Panc1 (cell line): Measurements from ENCODE around the gene TRIM28. TPM values are rescaled to one million over a fixed set of nuclear protein-coding genes. Genes with fewer than 3 reads are reported as not detected.

Source experiments
- ATAC-seq: fragments of 200-7000 bp; cut with Tn5 transposase; 2 replicates; pipeline ENCODE4 v1.9.1; 2020; ENCODE audit warnings: mild to moderate bottlenecking, moderate library complexity
- BruUV-seq: library from RNA; stranded (reverse); fragments of 400-500 nt; replicated peaks from 2 replicates; lab custom pipeline; 2021; lab: Mats Ljungman, UMichigan
- CTCF ChIA-PET: fragments of 300-600 bp; sonication (Branson Sonifier 250); formaldehyde crosslinking; loops from one replicate; lab custom pipeline; 2022; ENCODE audit warnings: antibody characterized with exemption; lab: Charles Lee
- POLR2A ChIA-PET: fragments of 300-600 bp; sonication (Branson Sonifier 250); formaldehyde crosslinking; loops from one replicate; lab custom pipeline; 2022; ENCODE audit warnings: antibody characterized with exemption; lab: Charles Lee
- DNase-seq: peaks from one replicate; pipeline ENCODE4 v3.0.0-alpha.2; 2010; ENCODE audit warnings: low read depth, low spot score
- H3K27ac ChIP-seq: 2 replicates; pipeline ENCODE4 v1.5.1; 2011; ENCODE audit warnings: mild to moderate bottlenecking, low read length, inconsistent platforms
- H3K27me3 ChIP-seq: fragments of 200-500 bp; sonication (Bioruptor generic); 2 replicates; pipeline ENCODE4 v1.6.0; 2014; ENCODE audit warnings: low read length, inconsistent platforms; ENCODE audit not compliant: control insufficient read depth, insufficient read depth
- H3K36me3 ChIP-seq: fragments of 200-500 bp; sonication (Bioruptor generic); 2 replicates; pipeline ENCODE4 v1.5.1; 2014; ENCODE audit warnings: inconsistent platforms, mild to moderate bottlenecking, low read length, moderate library complexity; ENCODE audit not compliant: control insufficient read depth, insufficient read depth
- H3K4me1 ChIP-seq: 2 replicates; pipeline ENCODE4 v1.5.1; 2011; ENCODE audit warnings: inconsistent platforms, mild to moderate bottlenecking, low read length, moderate library complexity; ENCODE audit not compliant: control insufficient read depth, insufficient read depth
- H3K4me3 ChIP-seq, 2 experiments: 2 replicates each; pipeline ENCODE4 v1.5.1; 2011 to 2012; ENCODE audit warnings: low read depth in 2 of 2, low read length in 2 of 2, mild to moderate bottlenecking in 2 of 2, inconsistent platforms in 1 of 2, moderate library complexity in 1 of 2
- H3K9me3 ChIP-seq: fragments of 200-500 bp; sonication (Bioruptor generic); 2 replicates; pipeline ENCODE4 v1.5.1; 2014; ENCODE audit warnings: low read depth, mild to moderate bottlenecking, inconsistent platforms, low read length, moderate library complexity; ENCODE audit not compliant: control insufficient read depth, insufficient read depth
- POLR2AphosphoS5 ChIP-seq: IDR thresholded peaks from 2 replicates; pipeline ENCODE4 v1.6.1; 2012; ENCODE audit warnings: mild to moderate bottlenecking, low read depth, low read length, moderate library complexity
- SIN3A ChIP-seq: IDR thresholded peaks from 2 replicates; pipeline ENCODE4 v1.6.1; 2012; ENCODE audit warnings: low read depth, mild to moderate bottlenecking, low read length, moderate library complexity, borderline replicate concordance; ENCODE audit not compliant: insufficient read depth
- TCF7L2 ChIP-seq: IDR thresholded peaks from 2 replicates; pipeline ENCODE4 v1.6.1; 2011; ENCODE audit warnings: mild to moderate bottlenecking, low read depth, low read length, inconsistent platforms
- in situ Hi-C: cut with HindIII; loops from 2 replicates; pipeline ENCODE4 v1.10.0; 2016; ENCODE audit warnings: low sequenced_read_pairs, low pct_unique_long_range_greater_than_20kb
- intact Hi-C: fragments of 100-400 bp; cut with micrococcal nuclease; formaldehyde crosslinking; loops from one replicate; pipeline ENCODE4 v1.10.0; 2022; ENCODE audit not compliant: unreplicated experiment
- total RNA-seq: library from RNA; stranded (reverse); gene quantifications from one replicate; pipeline ENCODE4 v1.2.1, GENCODE V29; 2021; ENCODE audit not compliant: unreplicated experiment
- TF ChIP-seq, protein P1 (sequence below), 2 experiments: IDR thresholded peaks; 2 replicates each; pipeline ENCODE4 v1.6.1; 2011 to 2012; ENCODE audit warnings: low read depth in 2 of 2, control low read depth in 1 of 2, low read length in 1 of 2, mild to moderate bottlenecking in 1 of 2, moderate library complexity in 1 of 2; ENCODE audit not compliant: insufficient read depth in 1 of 2
- TF ChIP-seq, protein P2 (sequence below): fragments of 450-650 bp; IDR thresholded peaks from 2 replicates; pipeline ENCODE4 v1.5.1; 2017; ENCODE audit warnings: mild to moderate bottlenecking

The TRIM28 gene
- total RNA-seq, 1 experiment from 2014 or later: 767 TPM

DNA sequence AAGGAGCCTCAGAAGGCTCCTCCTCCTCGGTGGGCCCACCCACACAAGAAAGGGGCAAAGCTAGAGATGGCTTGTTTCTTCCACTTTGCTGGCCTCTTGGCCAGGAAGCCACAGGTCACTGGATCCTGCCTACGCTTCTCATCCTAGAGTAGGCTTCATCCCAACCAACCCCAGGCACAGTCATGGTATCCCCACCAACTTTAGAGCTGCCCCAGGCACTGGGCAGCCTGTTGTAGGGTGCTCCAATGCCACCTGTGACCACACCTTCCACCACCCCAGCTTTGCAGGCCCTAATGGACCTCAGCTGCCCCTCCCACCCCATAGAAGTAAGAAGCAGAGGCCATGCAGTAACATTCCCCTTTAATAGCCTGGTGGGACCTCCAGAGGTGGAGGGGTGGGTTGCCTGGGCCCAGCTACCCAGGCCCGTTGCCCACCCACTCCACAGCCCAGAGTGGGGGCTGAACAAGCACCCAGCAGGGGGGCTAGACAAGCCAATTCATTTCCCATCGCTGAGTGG, 11.6 kb downstream of the TRIM28 start:
- intact Hi-C loops (loop anchor here (1.0 kb wide), 1 partner anchor 36 kb away; the partner anchor contains the start of gene ZBTB45), in situ Hi-C loops (no loop called here)
- CTCF ChIA-PET: interaction anchor here (0.5 to 2.1 kb wide), 2 partner anchors 35 to 45 kb away, joined by 4 to 7 read pairs; partner anchors contain the start of gene ZBTB45

DNA sequence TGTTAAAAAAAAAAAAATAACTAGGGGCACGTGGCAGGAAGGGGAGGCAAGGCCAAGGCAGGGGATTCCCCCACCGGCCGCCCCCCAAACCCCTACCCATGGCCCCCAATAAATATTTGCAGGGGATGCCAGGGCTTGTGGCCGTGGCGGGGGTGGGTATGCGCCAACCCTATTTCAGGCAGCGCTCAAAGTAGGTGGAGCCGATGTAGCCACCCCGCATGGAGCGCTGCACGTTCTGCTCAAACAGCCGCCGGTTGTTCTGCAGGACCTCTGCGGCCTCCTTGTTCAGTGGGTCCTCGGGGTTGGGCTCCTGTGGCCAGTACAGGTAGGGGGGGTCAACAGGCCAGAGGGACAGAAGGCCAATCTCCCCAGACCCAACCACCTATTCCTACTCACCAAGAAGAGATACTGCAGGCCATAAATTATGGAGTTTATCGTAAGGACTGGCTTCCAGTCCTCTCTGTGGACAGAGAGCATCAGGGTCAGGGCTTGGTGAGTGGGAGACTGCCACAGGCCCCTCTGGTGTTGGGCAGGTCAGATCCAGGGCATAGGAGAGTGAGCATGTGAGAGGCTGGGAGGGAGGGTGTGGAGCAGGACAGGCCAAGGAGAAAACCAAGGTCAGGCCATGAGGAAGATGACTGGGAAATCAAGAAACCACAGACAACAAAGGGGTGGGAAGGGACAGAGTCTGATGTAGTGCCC, 12.2 kb downstream of the TRIM28 start:
- POLR2A ChIA-PET: no interaction called here

More for the DNA sequence above, 11.6 kb downstream of the TRIM28 start:
- DNase-seq (no peak), ATAC-seq (no peak)
- no peaks in the 10 kb centered on the region for H3K9me3 ChIP-seq
- TF ChIP-seq TCF7L2 (no peak), SIN3A (no peak), POLR2AphosphoS5 (no peak)
- TF ChIP-seq, protein P1, sequence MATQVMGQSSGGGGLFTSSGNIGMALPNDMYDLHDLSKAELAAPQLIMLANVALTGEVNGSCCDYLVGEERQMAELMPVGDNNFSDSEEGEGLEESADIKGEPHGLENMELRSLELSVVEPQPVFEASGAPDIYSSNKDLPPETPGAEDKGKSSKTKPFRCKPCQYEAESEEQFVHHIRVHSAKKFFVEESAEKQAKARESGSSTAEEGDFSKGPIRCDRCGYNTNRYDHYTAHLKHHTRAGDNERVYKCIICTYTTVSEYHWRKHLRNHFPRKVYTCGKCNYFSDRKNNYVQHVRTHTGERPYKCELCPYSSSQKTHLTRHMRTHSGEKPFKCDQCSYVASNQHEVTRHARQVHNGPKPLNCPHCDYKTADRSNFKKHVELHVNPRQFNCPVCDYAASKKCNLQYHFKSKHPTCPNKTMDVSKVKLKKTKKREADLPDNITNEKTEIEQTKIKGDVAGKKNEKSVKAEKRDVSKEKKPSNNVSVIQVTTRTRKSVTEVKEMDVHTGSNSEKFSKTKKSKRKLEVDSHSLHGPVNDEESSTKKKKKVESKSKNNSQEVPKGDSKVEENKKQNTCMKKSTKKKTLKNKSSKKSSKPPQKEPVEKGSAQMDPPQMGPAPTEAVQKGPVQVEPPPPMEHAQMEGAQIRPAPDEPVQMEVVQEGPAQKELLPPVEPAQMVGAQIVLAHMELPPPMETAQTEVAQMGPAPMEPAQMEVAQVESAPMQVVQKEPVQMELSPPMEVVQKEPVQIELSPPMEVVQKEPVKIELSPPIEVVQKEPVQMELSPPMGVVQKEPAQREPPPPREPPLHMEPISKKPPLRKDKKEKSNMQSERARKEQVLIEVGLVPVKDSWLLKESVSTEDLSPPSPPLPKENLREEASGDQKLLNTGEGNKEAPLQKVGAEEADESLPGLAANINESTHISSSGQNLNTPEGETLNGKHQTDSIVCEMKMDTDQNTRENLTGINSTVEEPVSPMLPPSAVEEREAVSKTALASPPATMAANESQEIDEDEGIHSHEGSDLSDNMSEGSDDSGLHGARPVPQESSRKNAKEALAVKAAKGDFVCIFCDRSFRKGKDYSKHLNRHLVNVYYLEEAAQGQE (IDR thresholded peaks at IDR 0.05; ENCODE audit: insufficient read depth in 1 of 2, low read depth in 2 of 2, low read length in 1 of 2): no peak
- TF ChIP-seq, protein P2, sequence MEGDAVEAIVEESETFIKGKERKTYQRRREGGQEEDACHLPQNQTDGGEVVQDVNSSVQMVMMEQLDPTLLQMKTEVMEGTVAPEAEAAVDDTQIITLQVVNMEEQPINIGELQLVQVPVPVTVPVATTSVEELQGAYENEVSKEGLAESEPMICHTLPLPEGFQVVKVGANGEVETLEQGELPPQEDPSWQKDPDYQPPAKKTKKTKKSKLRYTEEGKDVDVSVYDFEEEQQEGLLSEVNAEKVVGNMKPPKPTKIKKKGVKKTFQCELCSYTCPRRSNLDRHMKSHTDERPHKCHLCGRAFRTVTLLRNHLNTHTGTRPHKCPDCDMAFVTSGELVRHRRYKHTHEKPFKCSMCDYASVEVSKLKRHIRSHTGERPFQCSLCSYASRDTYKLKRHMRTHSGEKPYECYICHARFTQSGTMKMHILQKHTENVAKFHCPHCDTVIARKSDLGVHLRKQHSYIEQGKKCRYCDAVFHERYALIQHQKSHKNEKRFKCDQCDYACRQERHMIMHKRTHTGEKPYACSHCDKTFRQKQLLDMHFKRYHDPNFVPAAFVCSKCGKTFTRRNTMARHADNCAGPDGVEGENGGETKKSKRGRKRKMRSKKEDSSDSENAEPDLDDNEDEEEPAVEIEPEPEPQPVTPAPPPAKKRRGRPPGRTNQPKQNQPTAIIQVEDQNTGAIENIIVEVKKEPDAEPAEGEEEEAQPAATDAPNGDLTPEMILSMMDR: no peak
- no peaks in the 10 kb centered on the region for H3K27me3 ChIP-seq
- peaks cover 38% of the 10 kb centered on the region for H3K4me1 ChIP-seq
- BruUV-seq: no TSS peak
- H3K27ac ChIP-seq: peak overlapping the region; percentile 98
- POLR2A ChIA-PET: interaction anchor here (0.7 to 1.5 kb wide), 2 partner anchors 12 to 35 kb away, joined by 3 to 5 read pairs; partner anchors contain the start of gene TRIM28
- peaks cover 7% of the 10 kb centered on the region; the same call in 1 of the 2 replicates for H3K36me3 ChIP-seq
- H3K4me3 ChIP-seq: peak overlapping the region; percentile 61 to 94

More for the DNA sequence above, 12.2 kb downstream of the TRIM28 start:
- in situ Hi-C loops (no loop called here), intact Hi-C loops (loop anchor here (1.0 kb wide), 1 partner anchor 37 kb away; the partner anchor contains the start of gene ZBTB45)
- no peak overlapping the region for H3K4me3 ChIP-seq
- ATAC-seq (no peak), DNase-seq (no peak)
- H3K27me3 ChIP-seq: no peaks in the 10 kb centered on the region
- BruUV-seq: no TSS peak
- CTCF ChIA-PET: no interaction called here
- H3K27ac ChIP-seq: peak overlapping the region; percentile 84
- H3K4me1 ChIP-seq: peaks cover 42% of the 10 kb centered on the region
- no peaks in the 10 kb centered on the region for H3K9me3 ChIP-seq
- TF ChIP-seq POLR2AphosphoS5 (no peak), SIN3A (no peak), TCF7L2 (no peak)
- TF ChIP-seq, protein P2: no peak
- TF ChIP-seq, protein P1 (IDR thresholded peaks at IDR 0.05; ENCODE audit: insufficient read depth in 1 of 2, low read depth in 2 of 2, low read length in 1 of 2): no peak
- peaks cover 3% of the 10 kb centered on the region; the same call in 1 of the 2 replicates for H3K36me3 ChIP-seq
